Measurements from ENCODE around the gene KCNMA1. TPM values are rescaled to one million over a fixed set of nuclear protein-coding genes. Genes with fewer than 3 reads are reported as not detected.

The KCNMA1 gene
- total and polyA plus RNA-seq, 10 donors, result 9.3 to 114 (median 51.5) TPM

- intact Hi-C loops (cut with DNase I; ENCODE audit: low total_unique reads), result no loop called here
Observed at GRCh38 chr10:77513220-77513619, 124.4 kb downstream of the KCNMA1 start.

GRCh38 chr10:77512219-77512578 lies 125.4 kb downstream of the KCNMA1 start:
- Histone ChIP-seq H3K27ac (no peak overlapping the region), H3K4me1 (no peaks in the 10 kb centered on the region)

More at GRCh38 chr10:77513220-77513619, 124.4 kb downstream of the KCNMA1 start:
- no peak for TF ChIP-seq POLR2AphosphoS5 (IDR thresholded peaks at IDR 0.05)
- no peak for TF ChIP-seq POLR2A (IDR thresholded peaks at IDR 0.05)
- TF ChIP-seq CTCF (IDR thresholded peaks at IDR 0.05 in 8 of 11, conservative IDR thresholded peaks at IDR 0.05 in 3 of 11), result no peak
- H3K4me1 ChIP-seq, result no peaks in the 10 kb centered on the region
- no peak overlapping the region for H3K4me3 ChIP-seq
- WGBS, 5 donors, result 83 to 94% (median 91%) methylated on average over 7 of the region's 7 CpGs
- no peak overlapping the region for H3K27ac ChIP-seq
- H3K27me3 ChIP-seq (replicated peaks in 1 of 7), result no peaks in the 10 kb centered on the region
- H3K36me3 ChIP-seq, result no peaks in the 10 kb centered on the region
- no peak for DNase-seq
- no peaks in the 10 kb centered on the region for H3K9me3 ChIP-seq

GRCh38 chr10:77511498-77512218 lies 126.0 kb downstream of the KCNMA1 start:
- Histone ChIP-seq H3K4me1 (no peaks in the 10 kb centered on the region), H3K9me3 (no peaks in the 10 kb centered on the region), H3K4me3 (no peak overlapping the region), H3K27ac (no peak overlapping the region), H3K27me3 (replicated peaks in 1 of 7) (no peaks in the 10 kb centered on the region), H3K36me3 (no peaks in the 10 kb centered on the region)
- DNase-seq, result no peak
- TF ChIP-seq POLR2A (IDR thresholded peaks at IDR 0.05) (no peak), CTCF (IDR thresholded peaks at IDR 0.05 in 8 of 11, conservative IDR thresholded peaks at IDR 0.05 in 3 of 11) (no peak), POLR2AphosphoS5 (IDR thresholded peaks at IDR 0.05) (no peak)
- intact Hi-C loops (cut with DNase I; ENCODE audit: low total_unique reads), result no loop called here
- 80 to 84% (median 82%) methylated on average over 6 of the region's 6 CpGs for WGBS, 5 donors

More at GRCh38 chr10:77512219-77512578, 125.4 kb downstream of the KCNMA1 start:
- H3K9me3 ChIP-seq, result no peaks in the 10 kb centered on the region
- WGBS, 5 donors, result 93 to 98% (median 95%) methylated on average over 1 of the region's 1 CpG
- DNase-seq, result no peak
- H3K36me3 ChIP-seq, result no peaks in the 10 kb centered on the region
- H3K4me3 ChIP-seq, result no peak overlapping the region
- no peak for TF ChIP-seq CTCF (IDR thresholded peaks at IDR 0.05 in 8 of 11, conservative IDR thresholded peaks at IDR 0.05 in 3 of 11)
- no peak for TF ChIP-seq POLR2AphosphoS5 (IDR thresholded peaks at IDR 0.05)
- TF ChIP-seq POLR2A (IDR thresholded peaks at IDR 0.05), result no peak
- H3K27me3 ChIP-seq (replicated peaks in 1 of 7), result no peaks in the 10 kb centered on the region
- intact Hi-C loops (cut with DNase I; ENCODE audit: low total_unique reads), result no loop called here

- intact Hi-C loops (cut with DNase I; ENCODE audit: low total_unique reads), result no loop called here
- 78 to 95% (median 90%) methylated on average over 7 of the region's 7 CpGs for WGBS, 5 donors
Observed at GRCh38 chr10:77510695-77511094, 126.9 kb downstream of the KCNMA1 start.

More at GRCh38 chr10:77510695-77511094, 126.9 kb downstream of the KCNMA1 start:
- no peak for DNase-seq
- Histone ChIP-seq H3K4me1 (no peaks in the 10 kb centered on the region), H3K4me3 (no peak overlapping the region), H3K36me3 (no peaks in the 10 kb centered on the region), H3K9me3 (no peaks in the 10 kb centered on the region), H3K27ac (no peak overlapping the region), H3K27me3 (replicated peaks in 1 of 7) (no peaks in the 10 kb centered on the region)
- TF ChIP-seq POLR2A (IDR thresholded peaks at IDR 0.05), result no peak
